ENCODE results near the gene PDCL2. TPM values are rescaled to one million over a fixed set of nuclear protein-coding genes. Genes with fewer than 3 reads are reported as not detected.

Gene PDCL2
- total and polyA plus RNA-seq, 9 of the 15 experiments (the other 6 are each of a cell fraction or from before 2014, with no cell fraction given): 0.62 to 2.5 (median 1.2) TPM

DNA sequence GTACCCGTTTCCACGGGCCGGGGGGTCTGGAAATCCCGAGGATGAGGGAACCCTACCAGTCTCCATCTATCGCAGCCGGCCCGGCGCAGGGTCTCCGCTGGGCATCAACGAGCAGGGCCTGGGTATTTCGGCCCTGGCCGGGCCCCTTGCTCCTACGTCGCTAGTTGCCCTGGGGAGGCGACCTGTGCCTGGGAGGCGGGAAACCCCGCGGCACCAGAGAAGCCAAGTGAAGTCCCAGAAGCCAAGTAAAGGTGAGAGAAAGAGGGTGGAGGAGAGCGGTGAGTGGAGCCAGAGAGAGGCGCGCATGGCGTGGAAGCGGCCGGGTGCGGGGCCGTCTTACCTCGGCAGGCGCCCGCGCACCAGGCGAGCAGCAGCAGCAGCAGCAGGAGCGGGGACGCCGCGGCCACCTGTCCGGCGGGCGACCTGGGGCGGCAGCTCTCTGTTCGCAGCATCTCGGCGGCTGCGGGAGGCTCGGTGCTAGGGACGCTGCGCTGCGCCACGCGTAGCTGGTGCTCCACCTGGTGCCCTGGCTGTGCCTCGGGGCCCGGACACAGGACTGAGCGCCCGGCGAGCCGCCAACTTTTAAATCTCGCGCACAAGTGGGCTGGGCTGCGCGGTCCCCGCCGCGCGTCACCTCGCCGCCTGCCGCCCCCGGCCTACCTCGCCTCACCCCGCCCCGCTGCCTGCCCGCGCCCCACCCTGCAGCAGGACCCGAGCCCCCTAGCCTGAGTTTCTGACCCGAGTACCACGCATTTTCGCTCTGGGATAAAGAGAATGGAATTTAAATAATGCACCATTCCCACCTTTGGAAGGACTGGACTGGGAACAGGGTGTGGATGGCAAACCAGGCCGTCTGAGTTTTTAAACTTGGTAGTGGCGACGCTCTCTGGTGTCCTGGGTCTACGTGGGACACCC is 44.0 kb upstream of the PDCL2 start, which contains the start of gene NMU (continued):
- TF ChIP-seq EP400 (IDR thresholded peaks at IDR 0.05) (peak; percentile 14), CBX2 (IDR thresholded peaks at IDR 0.05; ENCODE audit: insufficient read depth, low read length, poor library complexity, severe bottlenecking) (no peak), SIRT6 (IDR thresholded peaks at IDR 0.05; ENCODE audit: low read depth, low read length) (no peak), HMG20B (CRISPR knock-in tag; IDR thresholded peaks at IDR 0.05) (no peak), KHSRP (IDR thresholded peaks at IDR 0.05) (no peak), MYNN (IDR thresholded peaks at IDR 0.05) (0 out of 2 replicates have a peak, but pooled peaks have one; percentile 50), MYNN (CRISPR knock-in tag; IDR thresholded peaks at IDR 0.05) (no peak), SIN3B (IDR thresholded peaks at IDR 0.05; ENCODE audit: low read depth) (peak; percentile 41; the same call in 1 of the 2 replicates), HDAC6 (IDR thresholded peaks at IDR 0.05; ENCODE audit: low read depth, low read length) (no peak), MEF2A (IDR thresholded peaks at IDR 0.05; ENCODE audit: control insufficient read depth, low read depth, low read length) (no peak), ZNF561 (CRISPR knock-in tag; conservative IDR thresholded peaks at IDR 0.05) (no peak), CAMTA2 (CRISPR knock-in tag; conservative IDR thresholded peaks at IDR 0.05) (no peak), GTF2A2 (tag; IDR thresholded peaks at IDR 0.05) (no peak)
- TF ChIP-seq, protein P1, sequence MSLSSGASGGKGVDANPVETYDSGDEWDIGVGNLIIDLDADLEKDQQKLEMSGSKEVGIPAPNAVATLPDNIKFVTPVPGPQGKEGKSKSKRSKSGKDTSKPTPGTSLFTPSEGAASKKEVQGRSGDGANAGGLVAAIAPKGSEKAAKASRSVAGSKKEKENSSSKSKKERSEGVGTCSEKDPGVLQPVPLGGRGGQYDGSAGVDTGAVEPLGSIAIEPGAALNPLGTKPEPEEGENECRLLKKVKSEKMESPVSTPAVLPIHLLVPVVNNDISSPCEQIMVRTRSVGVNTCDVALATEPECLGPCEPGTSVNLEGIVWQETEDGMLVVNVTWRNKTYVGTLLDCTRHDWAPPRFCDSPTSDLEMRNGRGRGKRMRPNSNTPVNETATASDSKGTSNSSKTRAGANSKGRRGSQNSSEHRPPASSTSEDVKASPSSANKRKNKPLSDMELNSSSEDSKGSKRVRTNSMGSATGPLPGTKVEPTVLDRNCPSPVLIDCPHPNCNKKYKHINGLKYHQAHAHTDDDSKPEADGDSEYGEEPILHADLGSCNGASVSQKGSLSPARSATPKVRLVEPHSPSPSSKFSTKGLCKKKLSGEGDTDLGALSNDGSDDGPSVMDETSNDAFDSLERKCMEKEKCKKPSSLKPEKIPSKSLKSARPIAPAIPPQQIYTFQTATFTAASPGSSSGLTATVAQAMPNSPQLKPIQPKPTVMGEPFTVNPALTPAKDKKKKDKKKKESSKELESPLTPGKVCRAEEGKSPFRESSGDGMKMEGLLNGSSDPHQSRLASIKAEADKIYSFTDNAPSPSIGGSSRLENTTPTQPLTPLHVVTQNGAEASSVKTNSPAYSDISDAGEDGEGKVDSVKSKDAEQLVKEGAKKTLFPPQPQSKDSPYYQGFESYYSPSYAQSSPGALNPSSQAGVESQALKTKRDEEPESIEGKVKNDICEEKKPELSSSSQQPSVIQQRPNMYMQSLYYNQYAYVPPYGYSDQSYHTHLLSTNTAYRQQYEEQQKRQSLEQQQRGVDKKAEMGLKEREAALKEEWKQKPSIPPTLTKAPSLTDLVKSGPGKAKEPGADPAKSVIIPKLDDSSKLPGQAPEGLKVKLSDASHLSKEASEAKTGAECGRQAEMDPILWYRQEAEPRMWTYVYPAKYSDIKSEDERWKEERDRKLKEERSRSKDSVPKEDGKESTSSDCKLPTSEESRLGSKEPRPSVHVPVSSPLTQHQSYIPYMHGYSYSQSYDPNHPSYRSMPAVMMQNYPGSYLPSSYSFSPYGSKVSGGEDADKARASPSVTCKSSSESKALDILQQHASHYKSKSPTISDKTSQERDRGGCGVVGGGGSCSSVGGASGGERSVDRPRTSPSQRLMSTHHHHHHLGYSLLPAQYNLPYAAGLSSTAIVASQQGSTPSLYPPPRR (CRISPR knock-in tag; IDR thresholded peaks at IDR 0.05; ENCODE audit: borderline replicate concordance): no peak; the same call in 1 of the 2 replicates
- TF ChIP-seq, protein P2, sequence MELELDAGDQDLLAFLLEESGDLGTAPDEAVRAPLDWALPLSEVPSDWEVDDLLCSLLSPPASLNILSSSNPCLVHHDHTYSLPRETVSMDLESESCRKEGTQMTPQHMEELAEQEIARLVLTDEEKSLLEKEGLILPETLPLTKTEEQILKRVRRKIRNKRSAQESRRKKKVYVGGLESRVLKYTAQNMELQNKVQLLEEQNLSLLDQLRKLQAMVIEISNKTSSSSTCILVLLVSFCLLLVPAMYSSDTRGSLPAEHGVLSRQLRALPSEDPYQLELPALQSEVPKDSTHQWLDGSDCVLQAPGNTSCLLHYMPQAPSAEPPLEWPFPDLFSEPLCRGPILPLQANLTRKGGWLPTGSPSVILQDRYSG (tag; conservative IDR thresholded peaks at IDR 0.05; ENCODE audit: low read depth): no peak
- TF ChIP-seq, protein P3, sequence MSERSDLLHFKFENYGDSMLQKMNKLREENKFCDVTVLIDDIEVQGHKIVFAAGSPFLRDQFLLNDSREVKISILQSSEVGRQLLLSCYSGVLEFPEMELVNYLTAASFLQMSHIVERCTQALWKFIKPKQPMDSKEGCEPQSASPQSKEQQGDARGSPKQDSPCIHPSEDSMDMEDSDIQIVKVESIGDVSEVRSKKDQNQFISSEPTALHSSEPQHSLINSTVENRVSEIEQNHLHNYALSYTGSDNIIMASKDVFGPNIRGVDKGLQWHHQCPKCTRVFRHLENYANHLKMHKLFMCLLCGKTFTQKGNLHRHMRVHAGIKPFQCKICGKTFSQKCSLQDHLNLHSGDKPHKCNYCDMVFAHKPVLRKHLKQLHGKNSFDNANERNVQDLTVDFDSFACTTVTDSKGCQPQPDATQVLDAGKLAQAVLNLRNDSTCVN (CRISPR knock-in tag; IDR thresholded peaks at IDR 0.05): no peak
- TF ChIP-seq, protein P4, sequence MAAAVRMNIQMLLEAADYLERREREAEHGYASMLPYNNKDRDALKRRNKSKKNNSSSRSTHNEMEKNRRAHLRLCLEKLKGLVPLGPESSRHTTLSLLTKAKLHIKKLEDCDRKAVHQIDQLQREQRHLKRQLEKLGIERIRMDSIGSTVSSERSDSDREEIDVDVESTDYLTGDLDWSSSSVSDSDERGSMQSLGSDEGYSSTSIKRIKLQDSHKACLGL (CRISPR knock-in tag; IDR thresholded peaks at IDR 0.05; ENCODE audit: borderline replicate concordance, poor library complexity, severe bottlenecking): no peak

Measured in K562 (cell line).